Measurements from ENCODE around the gene FGD3.

- TF ChIP-seq CTCF (IDR thresholded peaks at IDR 0.05) (no peak), POLR2AphosphoS5 (IDR thresholded peaks at IDR 0.05) (no peak), POLR2A (IDR thresholded peaks at IDR 0.05) (no peak)
Measured at GRCh38 chr9:92974761-92975755, 27.7 kb downstream of the FGD3 start.
